Testis (tissue), 2 donors: ENCODE measurements around the gene NKIRAS2.

Experiments
- POLR2A ChIP-seq: fragments of 450-650 bp; IDR thresholded peaks from one replicate; pipeline ENCODE4 v1.6.1; 2017; ENCODE audit warnings: antibody characterized with exemption, mild to moderate bottlenecking, moderate library complexity
- TF ChIP-seq, protein P1 (sequence below), 3 experiments: fragments of 450-650 bp in 2 of 3; fragments of 200-600 bp in 1 of 3; sonication (generic) in 1 of 3; IDR thresholded peaks; one replicate each; pipeline ENCODE4 v1.5.1; 2016 to 2019; ENCODE audit warnings: antibody characterized with exemption in 3 of 3, mild to moderate bottlenecking in 2 of 3, moderate library complexity in 1 of 3

DNA sequence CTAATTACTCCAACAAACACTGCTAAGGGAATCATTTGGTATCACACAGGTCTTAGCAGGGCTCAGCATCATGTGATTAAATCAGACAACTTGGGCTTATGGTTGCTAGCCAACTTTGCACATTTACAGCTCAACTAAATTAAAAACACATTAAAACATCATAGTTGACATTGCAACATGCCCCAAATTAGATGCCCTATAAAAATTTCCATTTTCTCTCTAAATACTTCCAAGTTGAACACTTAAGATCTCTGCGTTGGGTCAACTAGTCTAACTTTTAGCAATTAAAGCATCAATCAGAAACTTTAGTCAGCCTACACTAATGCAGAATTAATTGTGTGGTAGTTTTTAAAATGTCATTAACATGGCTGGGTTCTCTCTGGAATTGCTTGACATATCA, 14.7 kb upstream of the NKIRAS2 start:
- TF ChIP-seq POLR2A = no peak
- TF ChIP-seq, protein P1, sequence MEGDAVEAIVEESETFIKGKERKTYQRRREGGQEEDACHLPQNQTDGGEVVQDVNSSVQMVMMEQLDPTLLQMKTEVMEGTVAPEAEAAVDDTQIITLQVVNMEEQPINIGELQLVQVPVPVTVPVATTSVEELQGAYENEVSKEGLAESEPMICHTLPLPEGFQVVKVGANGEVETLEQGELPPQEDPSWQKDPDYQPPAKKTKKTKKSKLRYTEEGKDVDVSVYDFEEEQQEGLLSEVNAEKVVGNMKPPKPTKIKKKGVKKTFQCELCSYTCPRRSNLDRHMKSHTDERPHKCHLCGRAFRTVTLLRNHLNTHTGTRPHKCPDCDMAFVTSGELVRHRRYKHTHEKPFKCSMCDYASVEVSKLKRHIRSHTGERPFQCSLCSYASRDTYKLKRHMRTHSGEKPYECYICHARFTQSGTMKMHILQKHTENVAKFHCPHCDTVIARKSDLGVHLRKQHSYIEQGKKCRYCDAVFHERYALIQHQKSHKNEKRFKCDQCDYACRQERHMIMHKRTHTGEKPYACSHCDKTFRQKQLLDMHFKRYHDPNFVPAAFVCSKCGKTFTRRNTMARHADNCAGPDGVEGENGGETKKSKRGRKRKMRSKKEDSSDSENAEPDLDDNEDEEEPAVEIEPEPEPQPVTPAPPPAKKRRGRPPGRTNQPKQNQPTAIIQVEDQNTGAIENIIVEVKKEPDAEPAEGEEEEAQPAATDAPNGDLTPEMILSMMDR (IDR thresholded peaks at IDR 0.05) = no peak
